HTERT RPE-1 (cell line): ENCODE results near the gene SLC35F6.
"Not testable (repeated sequence)": the region's sequence is repeated elsewhere in the genome, so short reads cannot be mapped to it uniquely, and the experiment has no call there.

Experiments used
- in situ Hi-C: fragments of 300-500 bp; cut with MboI; formaldehyde crosslinking; loops from 4 replicates; pipeline ENCODE4 v1.14.3; 2020; ENCODE audit warnings: low sequenced_read_pairs

The SLC35F6 gene

GRCh38 chr2:26752656-26753055 lies 11.4 kb upstream of the SLC35F6 start:
- in situ Hi-C loops, result no loop called here

GRCh38 chr2:26754539-26754938 lies 9.5 kb upstream of the SLC35F6 start:
- in situ Hi-C loops, result no loop called here

GRCh38 chr2:26754972-26755670 lies 9.0 kb upstream of the SLC35F6 start:
- in situ Hi-C loops, result no loop called here

- in situ Hi-C loops, result no loop called here
Measured at GRCh38 chr2:26756337-26756736, 7.7 kb upstream of the SLC35F6 start.

GRCh38 chr2:26757873-26758789 lies 6.0 kb upstream of the SLC35F6 start:
- in situ Hi-C loops, result no loop called here

GRCh38 chr2:26758790-26759321 lies 5.2 kb upstream of the SLC35F6 start:
- in situ Hi-C loops, result no loop called here

- in situ Hi-C loops, result no loop called here
Measured at GRCh38 chr2:26759845-26760244, 4.2 kb upstream of the SLC35F6 start.

- in situ Hi-C loops, result not testable (repeated sequence)
Measured at GRCh38 chr2:26760991-26761390, 3.1 kb upstream of the SLC35F6 start.

GRCh38 chr2:26763019-26763418 lies 1.1 kb upstream of the SLC35F6 start:
- in situ Hi-C loops, result no loop called here

- in situ Hi-C loops, result no loop called here
Measured at GRCh38 chr2:26764906-26765305, 822 bp downstream of the SLC35F6 start.

GRCh38 chr2:26765475-26766200 lies 1.6 kb downstream of the SLC35F6 start:
- in situ Hi-C loops, result no loop called here

GRCh38 chr2:26767129-26767528 lies 3.0 kb downstream of the SLC35F6 start:
- in situ Hi-C loops, result no loop called here

- in situ Hi-C loops, result no loop called here
Measured at GRCh38 chr2:26767894-26768487, 3.9 kb downstream of the SLC35F6 start.

- in situ Hi-C loops, result no loop called here
Measured at GRCh38 chr2:26768759-26769088, 4.6 kb downstream of the SLC35F6 start.

- in situ Hi-C loops, result no loop called here
Measured at GRCh38 chr2:26769089-26769761, 5.1 kb downstream of the SLC35F6 start.

GRCh38 chr2:26770986-26771586 lies 7.0 kb downstream of the SLC35F6 start:
- in situ Hi-C loops, result no loop called here

- in situ Hi-C loops, result no loop called here
Measured at GRCh38 chr2:26772064-26773001, 8.2 kb downstream of the SLC35F6 start.

- in situ Hi-C loops, result no loop called here
Measured at GRCh38 chr2:26776195-26776800, 12.2 kb downstream of the SLC35F6 start.
